GM13977 (cell line): Measurements from ENCODE around the gene PPP2CA.

ENCODE experiments used
- DNase-seq: peaks from one replicate; pipeline ENCODE4 v3.0.0; 2012; ENCODE audit warnings: low spot score
- CTCF ChIP-seq: IDR thresholded peaks from 2 replicates; pipeline ENCODE4 v1.5.1; 2012; ENCODE audit warnings: mild to moderate bottlenecking, control low read depth; ENCODE audit not compliant: insufficient read depth; ENCODE audit errors: extremely low read depth, missing control alignments
- in situ Hi-C: fragments of 300-500 bp; cut with MboI; formaldehyde crosslinking; loops from one replicate; pipeline ENCODE4 v1.12.0; 2022; ENCODE audit warnings: low sequenced_read_pairs, low pct_unique_long_range_greater_than_20kb, mixed read lengths, inconsistent platforms; ENCODE audit not compliant: unreplicated experiment

PPP2CA gene

GRCh38 chr5:134189031-134189430, 36.8 kb downstream of the PPP2CA start:
- DNase-seq = no peak
- in situ Hi-C loops = loop anchor here (5.0 to 10.0 kb wide), 2 partner anchors 98 to 396 kb away; no protein-coding TSS in a partner anchor
- TF ChIP-seq CTCF = no peak

- no peak for DNase-seq
- in situ Hi-C loops = loop anchor here (5.0 to 10.0 kb wide), 2 partner anchors 99 to 397 kb away; no protein-coding TSS in a partner anchor
- no peak for TF ChIP-seq CTCF
Measured at GRCh38 chr5:134188092-134188491, 37.8 kb downstream of the PPP2CA start.

- peak; percentile 95 for TF ChIP-seq CTCF
- DNase-seq = peak; percentile 79
- in situ Hi-C loops = loop anchor here (5.0 to 10.0 kb wide), 2 partner anchors 103 to 400 kb away; no protein-coding TSS in a partner anchor
Measured at GRCh38 chr5:134184155-134185135, 41.4 kb downstream of the PPP2CA start.

- in situ Hi-C loops = loop anchor here (10.0 kb wide), 1 partner anchor 401 kb away; no protein-coding TSS in a partner anchor
- DNase-seq = no peak
- no peak for TF ChIP-seq CTCF
Measured at GRCh38 chr5:134183481-134183880, 42.4 kb downstream of the PPP2CA start.

DNA sequence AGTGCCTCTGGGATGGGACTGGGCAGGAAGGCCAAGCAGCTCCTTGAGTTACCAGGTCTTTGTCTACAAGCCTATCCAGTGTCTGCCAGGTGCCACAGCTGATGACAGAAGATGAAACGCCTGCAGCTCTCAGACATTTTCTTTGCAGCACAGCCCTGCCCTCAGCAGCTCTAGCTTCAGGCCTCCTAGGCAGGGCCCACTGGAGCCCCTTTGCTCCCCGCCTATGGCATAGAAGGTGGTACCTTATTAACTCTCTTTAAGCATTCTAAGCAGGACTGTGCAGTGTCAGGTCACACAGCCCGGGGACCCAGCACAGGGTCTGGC, 47.8 kb downstream of the PPP2CA start:
- no peak for TF ChIP-seq CTCF
- in situ Hi-C loops = no loop called here
- DNase-seq = no peak

- DNase-seq = peak; percentile 12
- no peak for TF ChIP-seq CTCF
- in situ Hi-C loops = no loop called here
Measured at GRCh38 chr5:134177369-134178095, 48.3 kb downstream of the PPP2CA start.
